Ishikawa (cell line): ENCODE measurements around the gene PRRX2.
A peak's percentile ranks its signal among the peaks of the same experiment; 100 is the strongest.

Experiments
- CEBPB ChIP-seq: IDR thresholded peaks from 2 replicates; pipeline ENCODE4 v1.6.1; 2012
- CREB1 ChIP-seq: IDR thresholded peaks from 2 replicates; pipeline ENCODE4 v1.6.1; 2012; ENCODE audit warnings: low read depth
- EGR1 ChIP-seq: IDR thresholded peaks from 2 replicates; pipeline ENCODE4 v1.6.1; 2012
- EP300 ChIP-seq: IDR thresholded peaks from 2 replicates; pipeline ENCODE4 v1.6.1; 2012; ENCODE audit warnings: borderline replicate concordance
- FOXM1 ChIP-seq: IDR thresholded peaks from 2 replicates; pipeline ENCODE4 v1.6.1; 2012; ENCODE audit warnings: low read depth, borderline replicate concordance
- NFIC ChIP-seq: IDR thresholded peaks from 2 replicates; pipeline ENCODE4 v1.6.1; 2012
- RAD21 ChIP-seq: IDR thresholded peaks from 2 replicates; pipeline ENCODE4 v1.6.1; 2012; ENCODE audit warnings: low read depth
- TAF1 ChIP-seq: IDR thresholded peaks from 2 replicates; pipeline ENCODE4 v1.6.1; 2012; ENCODE audit warnings: low read depth, mild to moderate bottlenecking
- TCF12 ChIP-seq: IDR thresholded peaks from 2 replicates; pipeline ENCODE4 v1.6.1; 2012; ENCODE audit warnings: low read depth
- TEAD4 ChIP-seq: IDR thresholded peaks from 2 replicates; pipeline ENCODE4 v1.6.1; 2012
- YY1 ChIP-seq: IDR thresholded peaks from 2 replicates; pipeline ENCODE4 v1.6.1; 2012; ENCODE audit warnings: low read depth
- ZBTB7A ChIP-seq: IDR thresholded peaks from 2 replicates; pipeline ENCODE4 v1.6.1; 2012; ENCODE audit warnings: low read depth
- TF ChIP-seq, protein P1 (sequence below): IDR thresholded peaks from 2 replicates; pipeline ENCODE4 v1.6.1; 2012; ENCODE audit warnings: low read depth, mild to moderate bottlenecking
- TF ChIP-seq, protein P2 (sequence below): IDR thresholded peaks from 2 replicates; pipeline ENCODE4 v1.6.1; 2012
- TF ChIP-seq, protein P3 (sequence below): IDR thresholded peaks from 2 replicates; pipeline ENCODE4 v1.6.1; 2012

PRRX2 gene

DNA sequence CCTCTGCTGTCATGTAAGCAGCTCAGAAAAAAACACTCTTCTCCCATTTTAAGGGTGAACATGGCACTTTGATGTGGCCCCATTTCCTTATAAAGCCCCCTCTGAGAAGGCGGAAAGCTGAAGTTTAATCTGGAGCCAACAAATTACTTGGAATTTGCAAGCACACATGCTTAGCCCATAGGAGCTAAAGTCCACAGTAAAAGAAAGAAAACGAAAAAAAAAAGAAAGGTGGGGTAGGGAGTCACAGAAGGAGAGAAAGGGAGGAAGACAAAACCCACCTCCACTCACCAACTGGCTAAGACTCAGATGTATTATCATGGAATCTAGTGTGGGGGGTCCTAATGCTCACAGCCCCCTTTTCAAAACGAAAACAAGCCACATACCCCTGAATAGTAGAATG lies 30.4 kb downstream of the PRRX2 start:
- TF ChIP-seq YY1 (no peak), FOXM1 (no peak), NFIC (no peak), TEAD4 (no peak), EGR1 (no peak), TAF1 (no peak), EP300 (no peak), ZBTB7A (no peak), TCF12 (no peak), CREB1 (no peak), RAD21 (no peak), CEBPB (no peak)
- TF ChIP-seq, protein P1, sequence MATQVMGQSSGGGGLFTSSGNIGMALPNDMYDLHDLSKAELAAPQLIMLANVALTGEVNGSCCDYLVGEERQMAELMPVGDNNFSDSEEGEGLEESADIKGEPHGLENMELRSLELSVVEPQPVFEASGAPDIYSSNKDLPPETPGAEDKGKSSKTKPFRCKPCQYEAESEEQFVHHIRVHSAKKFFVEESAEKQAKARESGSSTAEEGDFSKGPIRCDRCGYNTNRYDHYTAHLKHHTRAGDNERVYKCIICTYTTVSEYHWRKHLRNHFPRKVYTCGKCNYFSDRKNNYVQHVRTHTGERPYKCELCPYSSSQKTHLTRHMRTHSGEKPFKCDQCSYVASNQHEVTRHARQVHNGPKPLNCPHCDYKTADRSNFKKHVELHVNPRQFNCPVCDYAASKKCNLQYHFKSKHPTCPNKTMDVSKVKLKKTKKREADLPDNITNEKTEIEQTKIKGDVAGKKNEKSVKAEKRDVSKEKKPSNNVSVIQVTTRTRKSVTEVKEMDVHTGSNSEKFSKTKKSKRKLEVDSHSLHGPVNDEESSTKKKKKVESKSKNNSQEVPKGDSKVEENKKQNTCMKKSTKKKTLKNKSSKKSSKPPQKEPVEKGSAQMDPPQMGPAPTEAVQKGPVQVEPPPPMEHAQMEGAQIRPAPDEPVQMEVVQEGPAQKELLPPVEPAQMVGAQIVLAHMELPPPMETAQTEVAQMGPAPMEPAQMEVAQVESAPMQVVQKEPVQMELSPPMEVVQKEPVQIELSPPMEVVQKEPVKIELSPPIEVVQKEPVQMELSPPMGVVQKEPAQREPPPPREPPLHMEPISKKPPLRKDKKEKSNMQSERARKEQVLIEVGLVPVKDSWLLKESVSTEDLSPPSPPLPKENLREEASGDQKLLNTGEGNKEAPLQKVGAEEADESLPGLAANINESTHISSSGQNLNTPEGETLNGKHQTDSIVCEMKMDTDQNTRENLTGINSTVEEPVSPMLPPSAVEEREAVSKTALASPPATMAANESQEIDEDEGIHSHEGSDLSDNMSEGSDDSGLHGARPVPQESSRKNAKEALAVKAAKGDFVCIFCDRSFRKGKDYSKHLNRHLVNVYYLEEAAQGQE: no peak
- TF ChIP-seq, protein P2, sequence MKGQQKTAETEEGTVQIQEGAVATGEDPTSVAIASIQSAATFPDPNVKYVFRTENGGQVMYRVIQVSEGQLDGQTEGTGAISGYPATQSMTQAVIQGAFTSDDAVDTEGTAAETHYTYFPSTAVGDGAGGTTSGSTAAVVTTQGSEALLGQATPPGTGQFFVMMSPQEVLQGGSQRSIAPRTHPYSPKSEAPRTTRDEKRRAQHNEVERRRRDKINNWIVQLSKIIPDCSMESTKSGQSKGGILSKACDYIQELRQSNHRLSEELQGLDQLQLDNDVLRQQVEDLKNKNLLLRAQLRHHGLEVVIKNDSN: no peak
- TF ChIP-seq, protein P3, sequence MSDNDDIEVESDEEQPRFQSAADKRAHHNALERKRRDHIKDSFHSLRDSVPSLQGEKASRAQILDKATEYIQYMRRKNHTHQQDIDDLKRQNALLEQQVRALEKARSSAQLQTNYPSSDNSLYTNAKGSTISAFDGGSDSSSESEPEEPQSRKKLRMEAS: no peak

DNA sequence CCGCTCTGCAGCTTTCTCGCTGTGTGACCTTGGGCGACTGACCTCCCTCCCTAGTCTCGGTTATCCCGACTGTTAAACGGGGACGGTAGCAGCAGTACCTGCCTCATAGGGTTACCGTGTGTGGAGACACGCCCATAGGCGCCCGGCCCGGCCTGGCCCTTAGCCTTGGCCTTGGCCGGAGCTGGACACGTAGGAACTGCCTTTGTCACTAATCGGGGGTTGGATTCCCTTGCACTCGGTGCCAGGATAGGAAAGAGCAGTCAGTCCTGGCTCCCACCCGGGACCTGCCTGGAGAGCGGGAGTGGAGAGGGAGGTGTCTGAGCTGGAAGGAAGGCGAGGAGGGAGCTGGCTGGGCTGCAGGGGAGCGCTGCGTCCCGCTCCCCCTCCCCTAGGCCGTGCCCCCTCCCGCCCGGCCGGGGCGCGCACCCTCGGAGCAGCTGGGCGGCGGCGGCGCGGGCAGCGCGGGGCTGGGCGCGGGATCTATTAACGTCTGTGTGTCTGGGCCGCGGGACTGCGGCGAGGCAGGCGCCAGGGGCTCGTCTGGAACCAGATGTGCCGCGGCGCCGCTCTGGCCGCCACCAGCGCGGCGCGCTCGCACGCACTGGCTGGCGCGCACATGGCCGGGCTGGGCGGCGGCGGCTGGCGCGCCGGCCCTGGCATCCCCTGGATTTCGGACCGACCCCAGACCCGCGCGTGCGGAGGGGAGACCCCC lies 31.7 kb downstream of the PRRX2 start:
- TF ChIP-seq, protein P3: peak; percentile 52; the same call in 1 of the 2 replicates
- TF ChIP-seq, protein P2: no peak

DNA sequence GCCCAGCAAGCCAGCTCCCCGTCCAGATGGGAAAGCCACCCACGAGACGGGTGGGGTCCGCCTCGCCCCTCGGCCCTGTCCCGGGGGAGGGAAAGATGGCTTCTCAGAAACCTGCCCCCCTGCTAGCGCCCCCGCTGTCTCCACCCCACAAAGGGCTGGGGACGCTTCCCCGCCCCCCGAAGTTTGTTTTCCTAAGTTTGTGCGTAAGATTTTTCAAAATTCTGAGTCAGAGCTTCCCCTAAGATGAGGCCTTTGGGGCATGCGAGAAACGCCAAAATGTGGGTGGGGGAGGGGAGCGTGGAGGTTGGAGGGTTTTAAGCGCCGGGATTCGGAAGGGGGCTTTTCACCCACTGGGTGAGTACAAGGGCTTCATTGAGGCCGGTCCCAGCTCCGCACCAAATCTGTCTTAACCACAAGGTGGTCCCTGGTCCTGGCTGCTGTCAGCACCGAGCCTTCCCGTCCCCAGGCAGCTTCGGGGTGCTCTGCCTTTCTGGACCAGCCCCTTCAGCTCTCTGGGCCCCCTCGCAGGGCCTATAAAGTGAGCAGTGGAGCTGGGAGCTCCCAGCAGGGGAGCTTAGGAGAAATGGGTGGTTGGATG lies 32.3 kb downstream of the PRRX2 start:
- TF ChIP-seq RAD21: no peak
- TF ChIP-seq, protein P2: no peak
- no peak for TF ChIP-seq TEAD4
- peak; percentile 60; the same call in 1 of the 2 replicates for TF ChIP-seq YY1
- no peak for TF ChIP-seq CEBPB
- TF ChIP-seq ZBTB7A: peak; percentile 91; the same call in 1 of the 2 replicates

DNA sequence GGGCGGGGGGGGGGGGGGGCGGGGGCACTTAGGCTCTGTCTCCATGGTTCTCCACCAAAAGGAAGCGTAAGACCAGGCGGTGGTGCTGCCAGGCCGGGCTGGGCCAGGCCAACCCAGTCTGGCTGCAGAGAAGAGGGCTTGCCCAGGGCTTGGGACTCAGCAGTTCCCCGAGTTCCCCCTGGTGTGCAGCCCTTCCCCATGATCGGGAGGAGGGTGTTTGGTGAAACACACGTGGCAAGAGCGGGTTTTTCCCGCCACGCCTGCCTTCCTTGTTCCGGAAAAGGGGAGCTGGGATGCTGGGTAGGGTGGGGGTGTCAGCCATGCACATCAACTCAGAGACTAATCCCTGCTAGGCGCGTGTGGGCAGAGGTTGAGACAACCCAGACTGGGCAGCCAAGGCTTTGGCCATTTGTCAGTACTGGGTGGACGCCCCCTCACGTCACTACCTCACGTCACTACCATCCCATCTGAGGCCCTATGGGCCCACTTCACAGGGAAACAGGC lies 32.9 kb downstream of the PRRX2 start:
- TF ChIP-seq FOXM1 (no peak), TEAD4 (no peak), EGR1 (no peak), CEBPB (no peak), EP300 (no peak), TAF1 (no peak), ZBTB7A (no peak)
- TF ChIP-seq, protein P3: no peak

DNA sequence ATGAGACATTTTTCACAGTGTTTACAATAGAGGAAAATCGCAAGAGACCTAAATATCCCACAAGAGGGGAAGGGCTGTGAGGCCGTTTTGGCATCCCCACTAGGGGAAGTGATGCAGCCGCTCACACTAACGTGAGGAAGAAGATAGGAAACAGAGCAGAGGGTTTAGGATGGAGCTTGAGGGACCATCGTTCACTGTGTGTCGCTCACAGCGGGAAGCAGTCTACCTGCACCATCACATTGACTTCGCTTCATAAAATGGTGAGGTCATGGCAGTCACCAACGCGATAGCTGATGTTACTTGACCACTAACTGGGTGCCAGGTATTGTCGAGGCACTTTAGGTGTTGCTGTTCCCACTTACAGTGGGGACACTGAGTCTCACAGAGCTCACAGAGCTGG lies 35.6 kb downstream of the PRRX2 start:
- no peak for TF ChIP-seq NFIC
- TF ChIP-seq EGR1: no peak
- no peak for TF ChIP-seq TCF12
- no peak for TF ChIP-seq CEBPB

DNA sequence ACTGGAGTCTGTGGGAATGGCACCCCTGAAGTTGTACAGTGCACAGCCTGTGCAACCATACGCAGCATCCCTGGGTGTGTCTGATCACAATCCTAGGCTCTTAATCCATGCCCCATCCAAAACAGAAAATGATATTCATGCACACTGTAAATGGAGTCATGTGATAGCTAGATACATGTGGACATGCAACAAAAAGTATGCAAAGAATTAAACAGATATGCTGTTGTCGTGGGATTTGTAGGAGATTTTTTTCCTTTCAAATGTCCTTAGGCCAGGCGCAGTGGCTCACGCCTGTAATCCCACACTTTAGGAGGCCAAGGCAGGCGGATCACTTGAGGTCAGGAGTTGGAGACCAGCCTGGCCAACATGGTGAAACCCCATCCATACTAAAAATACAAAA lies 36.1 kb downstream of the PRRX2 start:
- TF ChIP-seq, protein P2: no peak

DNA sequence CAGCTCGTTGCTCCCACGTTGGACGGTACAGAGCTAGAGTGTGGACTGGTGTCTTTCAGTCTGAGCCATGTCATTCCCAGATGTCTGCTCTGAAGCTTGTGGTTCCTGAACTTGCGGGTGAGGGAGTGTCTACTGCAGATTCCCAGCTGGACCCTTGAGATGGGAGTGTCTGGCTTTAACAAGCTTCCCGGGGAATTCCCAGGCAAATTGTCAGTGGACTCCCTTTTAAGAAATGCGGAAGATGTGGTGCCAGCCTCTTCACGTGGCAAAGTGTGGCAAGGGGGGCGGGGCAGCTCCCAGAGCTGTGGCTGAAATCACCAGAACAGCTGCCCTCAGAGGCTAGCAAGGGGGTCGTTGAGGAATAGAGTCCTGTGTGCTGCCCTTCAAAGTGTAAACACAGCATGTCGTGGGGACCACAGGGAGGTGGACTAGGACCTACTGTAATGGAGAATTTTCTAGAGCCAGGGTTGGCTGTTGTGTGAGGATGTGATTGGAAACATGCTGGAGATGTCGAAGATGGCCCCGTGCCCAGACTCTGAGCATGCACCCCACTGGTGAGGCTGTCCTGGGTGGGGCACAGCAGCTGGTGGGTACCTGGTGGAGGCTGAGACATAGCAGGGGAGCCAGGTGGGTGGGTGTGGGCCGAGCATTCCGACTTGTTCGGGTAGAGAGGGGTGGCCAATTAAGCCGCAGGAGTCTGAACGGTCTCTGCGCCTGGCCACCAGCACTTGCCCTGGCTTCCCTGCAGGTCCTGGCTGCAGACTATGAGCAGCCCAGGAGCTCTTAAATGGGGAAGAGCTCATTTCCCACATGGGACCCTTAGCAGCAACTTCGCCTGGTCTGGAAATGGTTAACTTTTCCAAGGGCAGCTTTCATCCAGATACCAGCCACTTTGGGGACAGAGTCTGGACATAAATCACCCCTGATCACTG lies 37.4 kb downstream of the PRRX2 start:
- TF ChIP-seq, protein P2: no peak
- no peak for TF ChIP-seq FOXM1
- TF ChIP-seq ZBTB7A: no peak
- TF ChIP-seq, protein P1: no peak
- TF ChIP-seq CREB1: no peak
- TF ChIP-seq, protein P3: no peak
- TF ChIP-seq TCF12: no peak
- TF ChIP-seq TEAD4: no peak
- no peak for TF ChIP-seq EGR1
- no peak for TF ChIP-seq RAD21
- no peak for TF ChIP-seq CEBPB
